MM.1S (cell line): Measurements from ENCODE around the gene SNX21.

Experiments
- DNase-seq: peaks from one replicate; pipeline ENCODE4 v3.0.0-alpha.2; 2015
- H2AFZ ChIP-seq: fragments of 300-600 bp; sonication (generic); 2 replicates; pipeline ENCODE4 v1.6.0; 2016; ENCODE audit warnings: antibody characterized with exemption, low read length
- H3F3A ChIP-seq: fragments of 300-600 bp; sonication (generic); 2 replicates; pipeline ENCODE4 v1.6.1; 2016; ENCODE audit warnings: mild to moderate bottlenecking, antibody characterized with exemption, low read length, moderate library complexity, mixed read lengths; ENCODE audit not compliant: insufficient read depth
- H3K27ac ChIP-seq: fragments of 300-600 bp; sonication (generic); 2 replicates; pipeline ENCODE4 v1.5.1; 2016; ENCODE audit warnings: mild to moderate bottlenecking, low read length
- H3K27me3 ChIP-seq: fragments of 300-600 bp; sonication (generic); replicated peaks from 2 replicates; pipeline ENCODE4 v1.6.0; 2016; ENCODE audit warnings: low read length; ENCODE audit not compliant: insufficient read depth
- H3K36me3 ChIP-seq: fragments of 300-600 bp; sonication (generic); replicated peaks from 2 replicates; pipeline ENCODE4 v1.6.1; 2016; ENCODE audit warnings: mild to moderate bottlenecking, low read length, mixed read lengths; ENCODE audit not compliant: insufficient read depth
- H3K4me1 ChIP-seq: fragments of 300-600 bp; sonication (generic); 2 replicates; pipeline ENCODE4 v1.6.1; 2016; ENCODE audit warnings: low read length, mixed read lengths
- H3K4me2 ChIP-seq: fragments of 300-600 bp; sonication (generic); 2 replicates; pipeline ENCODE4 v1.6.0; 2016; ENCODE audit warnings: low read depth, low read length
- H3K4me3 ChIP-seq: fragments of 300-600 bp; sonication (generic); 2 replicates; pipeline ENCODE4 v1.5.1; 2016; ENCODE audit warnings: low read length, mixed read lengths
- H3K79me2 ChIP-seq: fragments of 300-600 bp; sonication (generic); 2 replicates; pipeline ENCODE4 v1.6.1; 2016; ENCODE audit warnings: mixed run types, low read length, mixed read lengths
- H3K9ac ChIP-seq: fragments of 300-600 bp; sonication (generic); 2 replicates; pipeline ENCODE4 v1.6.1; 2016; ENCODE audit warnings: low read length, mixed read lengths
- H3K9me2 ChIP-seq: fragments of 300-600 bp; sonication (generic); replicated peaks from 2 replicates; pipeline ENCODE4 v1.6.1; 2016; ENCODE audit warnings: mild to moderate bottlenecking, low read length, mixed read lengths; ENCODE audit not compliant: insufficient read depth
- H3K9me3 ChIP-seq: fragments of 300-600 bp; sonication (generic); replicated peaks from 2 replicates; pipeline ENCODE4 v1.6.1; 2016; ENCODE audit warnings: mild to moderate bottlenecking, low read length, mixed read lengths; ENCODE audit not compliant: insufficient read depth
- H4K20me1 ChIP-seq: fragments of 300-600 bp; sonication (generic); 2 replicates; pipeline ENCODE4 v1.6.1; 2016; ENCODE audit warnings: mild to moderate bottlenecking, low read length, moderate library complexity, mixed read lengths; ENCODE audit not compliant: insufficient read depth
- EZH2 ChIP-seq: fragments of 300-600 bp; sonication (generic); optimal IDR thresholded peaks from 2 replicates; pipeline ENCODE3; 2017; ENCODE audit warnings: low read depth, mild to moderate bottlenecking, antibody characterized with exemption, low read length, mixed read lengths
- EZH2phosphoT487 ChIP-seq: fragments of 300-600 bp; sonication (generic); IDR thresholded peaks from 2 replicates; pipeline ENCODE4 v1.6.1; 2018; ENCODE audit warnings: antibody characterized with exemption, low read length
- TF ChIP-seq, protein P1 (sequence below): fragments of 300-600 bp; sonication (generic); IDR thresholded peaks from 2 replicates; pipeline ENCODE4 v1.5.1; 2016; ENCODE audit warnings: antibody characterized with exemption, low read length, mixed read lengths

Gene SNX21

DNA sequence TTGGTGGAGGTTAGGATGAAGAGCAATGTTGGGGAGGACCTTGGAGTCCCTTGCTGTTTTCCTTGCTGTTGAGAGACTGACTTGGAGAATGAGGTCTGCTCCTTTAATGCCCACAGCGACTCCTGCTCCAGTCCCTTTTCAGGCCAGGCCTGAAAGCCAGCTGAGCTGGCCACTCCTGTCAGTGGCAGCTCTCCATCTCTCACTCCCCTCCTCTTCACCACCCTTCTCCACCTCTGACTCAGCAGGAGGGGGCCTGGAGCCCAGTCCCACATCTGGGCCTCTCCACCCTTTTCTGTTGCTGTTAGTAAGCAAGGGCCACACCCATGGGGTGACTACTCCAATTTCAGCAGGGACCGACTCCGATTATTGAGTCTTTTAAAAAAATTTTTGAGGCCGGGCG is 2.2 kb downstream of the SNX21 start:
- TF ChIP-seq EZH2phosphoT487 (no peak), EZH2 (no peak)
- TF ChIP-seq, protein P1, sequence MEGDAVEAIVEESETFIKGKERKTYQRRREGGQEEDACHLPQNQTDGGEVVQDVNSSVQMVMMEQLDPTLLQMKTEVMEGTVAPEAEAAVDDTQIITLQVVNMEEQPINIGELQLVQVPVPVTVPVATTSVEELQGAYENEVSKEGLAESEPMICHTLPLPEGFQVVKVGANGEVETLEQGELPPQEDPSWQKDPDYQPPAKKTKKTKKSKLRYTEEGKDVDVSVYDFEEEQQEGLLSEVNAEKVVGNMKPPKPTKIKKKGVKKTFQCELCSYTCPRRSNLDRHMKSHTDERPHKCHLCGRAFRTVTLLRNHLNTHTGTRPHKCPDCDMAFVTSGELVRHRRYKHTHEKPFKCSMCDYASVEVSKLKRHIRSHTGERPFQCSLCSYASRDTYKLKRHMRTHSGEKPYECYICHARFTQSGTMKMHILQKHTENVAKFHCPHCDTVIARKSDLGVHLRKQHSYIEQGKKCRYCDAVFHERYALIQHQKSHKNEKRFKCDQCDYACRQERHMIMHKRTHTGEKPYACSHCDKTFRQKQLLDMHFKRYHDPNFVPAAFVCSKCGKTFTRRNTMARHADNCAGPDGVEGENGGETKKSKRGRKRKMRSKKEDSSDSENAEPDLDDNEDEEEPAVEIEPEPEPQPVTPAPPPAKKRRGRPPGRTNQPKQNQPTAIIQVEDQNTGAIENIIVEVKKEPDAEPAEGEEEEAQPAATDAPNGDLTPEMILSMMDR: no peak
- DNase-seq: no peak
- no peaks in the 10 kb centered on the region for H3K36me3 ChIP-seq
- H3K9ac ChIP-seq: no peak overlapping the region
- H3K4me1 ChIP-seq: no peaks in the 10 kb centered on the region
- H3K9me3 ChIP-seq: no peaks in the 10 kb centered on the region
- H3K79me2 ChIP-seq: no peaks in the 10 kb centered on the region
- no peak overlapping the region for H2AFZ ChIP-seq
- H4K20me1 ChIP-seq: no peaks in the 10 kb centered on the region
- H3F3A ChIP-seq: no peaks in the 10 kb centered on the region
- H3K4me2 ChIP-seq: no peak overlapping the region
- no peak overlapping the region for H3K27ac ChIP-seq
- no peaks in the 10 kb centered on the region for H3K27me3 ChIP-seq
- H3K4me3 ChIP-seq: no peak overlapping the region
- H3K9me2 ChIP-seq: no peaks in the 10 kb centered on the region

- Histone ChIP-seq H3K9ac (no peak overlapping the region), H2AFZ (no peak overlapping the region), H3K27me3 (no peaks in the 10 kb centered on the region), H3K9me3 (no peaks in the 10 kb centered on the region), H3K27ac (no peak overlapping the region), H3K36me3 (no peaks in the 10 kb centered on the region), H3K79me2 (no peaks in the 10 kb centered on the region), H3K4me2 (no peak overlapping the region), H3K9me2 (no peaks in the 10 kb centered on the region), H3K4me3 (no peak overlapping the region), H4K20me1 (no peaks in the 10 kb centered on the region), H3K4me1 (no peaks in the 10 kb centered on the region), H3F3A (no peaks in the 10 kb centered on the region)
- TF ChIP-seq EZH2phosphoT487 (no peak), EZH2 (no peak)
- TF ChIP-seq, protein P1: no peak
- no peak for DNase-seq
Measured at GRCh38 chr20:45836841-45837240, 3.2 kb downstream of the SNX21 start.

DNA sequence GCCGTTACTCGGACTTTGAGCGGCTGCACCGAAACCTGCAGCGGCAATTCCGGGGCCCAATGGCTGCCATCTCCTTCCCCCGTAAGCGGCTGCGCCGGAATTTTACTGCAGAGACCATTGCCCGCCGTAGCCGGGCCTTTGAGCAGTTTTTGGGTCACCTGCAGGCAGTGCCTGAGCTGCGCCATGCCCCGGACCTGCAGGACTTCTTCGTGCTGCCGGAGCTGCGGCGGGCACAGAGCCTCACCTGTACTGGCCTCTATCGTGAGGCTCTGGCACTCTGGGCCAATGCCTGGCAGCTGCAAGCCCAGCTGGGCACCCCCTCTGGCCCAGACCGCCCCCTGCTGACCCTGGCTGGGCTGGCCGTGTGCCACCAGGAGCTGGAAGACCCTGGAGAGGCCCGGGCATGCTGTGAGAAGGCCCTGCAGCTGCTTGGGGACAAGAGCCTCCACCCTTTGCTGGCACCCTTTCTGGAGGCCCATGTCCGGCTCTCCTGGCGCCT is 7.2 kb downstream of the SNX21 start:
- no peak overlapping the region for H3K27ac ChIP-seq
- H3F3A ChIP-seq: no peaks in the 10 kb centered on the region
- no peaks in the 10 kb centered on the region for H3K27me3 ChIP-seq
- H2AFZ ChIP-seq: no peak overlapping the region
- no peaks in the 10 kb centered on the region for H4K20me1 ChIP-seq
- no peak overlapping the region for H3K9ac ChIP-seq
- TF ChIP-seq EZH2 (no peak), EZH2phosphoT487 (no peak)
- TF ChIP-seq, protein P1: no peak
- H3K4me1 ChIP-seq: no peaks in the 10 kb centered on the region
- H3K36me3 ChIP-seq: no peaks in the 10 kb centered on the region
- H3K4me2 ChIP-seq: no peak overlapping the region
- no peaks in the 10 kb centered on the region for H3K9me2 ChIP-seq
- H3K4me3 ChIP-seq: no peak overlapping the region
- no peaks in the 10 kb centered on the region for H3K79me2 ChIP-seq
- DNase-seq: no peak
- H3K9me3 ChIP-seq: no peaks in the 10 kb centered on the region
